Lower leg skin (tissue), 4 donors: ENCODE measurements around the gene MYO18B. TPM values are rescaled to one million over a fixed set of nuclear protein-coding genes. Genes with fewer than 3 reads are reported as not detected.

Experiments used
- DNase-seq, 2 donors: peaks; one replicate each; pipeline ENCODE4 v3.0.0-alpha.2; 2019; ENCODE audit warnings: low spot score in 2 of 2
- H3K4me3 ChIP-seq: fragments of 200-600 bp; sonication (generic); 2 replicates; pipeline ENCODE4 v1.5.1; 2017; ENCODE audit warnings: mild to moderate bottlenecking, low read depth; ENCODE audit not compliant: poor library complexity, severe bottlenecking
- CTCF ChIP-seq, 3 donors: fragments of 450-650 bp; IDR thresholded peaks; one replicate each; pipeline ENCODE4 v1.5.1; 2016; ENCODE audit warnings: antibody characterized with exemption in 3 of 3, mild to moderate bottlenecking in 3 of 3, moderate library complexity in 2 of 3
- POLR2A ChIP-seq, 2 donors: fragments of 450-650 bp; IDR thresholded peaks; one replicate each; pipeline ENCODE4 v1.6.1; 2016 to 2017; ENCODE audit warnings: antibody characterized with exemption in 2 of 2, mild to moderate bottlenecking in 1 of 2, moderate library complexity in 1 of 2
- WGBS, 2 donors: methylation state at CpG; one replicate each; pipeline ENCODE4 v1.1.5; 2018; 5-methylcytosine and 5-hydroxymethylcytosine counted together
- intact Hi-C: fragments of 100-400 bp; cut with DNase I; formaldehyde crosslinking; loops from one replicate; pipeline ENCODE4 v1.15.0; 2023; ENCODE audit warnings: low total_unique reads
- total RNA-seq, 4 donors: library from RNA; depleted of rRNA; stranded (reverse); fragments of >200 nt; gene quantifications; one replicate each; pipeline ENCODE4 v1.1.0, GENCODE V29; 2016

Gene MYO18B
- total RNA-seq, 4 donors from 2014 or later: 1.5 to 3.4 TPM; not detected in 2

- no peak for DNase-seq
- no peak overlapping the region for H3K4me3 ChIP-seq
- 52 to 56% methylated on average over 1 of the region's 1 CpG for WGBS, 2 donors
- TF ChIP-seq POLR2A (IDR thresholded peaks at IDR 0.05) (no peak), CTCF (IDR thresholded peaks at IDR 0.05) (no peak)
- intact Hi-C loops: no loop called here
These were observed 274.9 kb downstream of the MYO18B start for GRCh38 chr22:26016916-26017315.

GRCh38 chr22:26017932-26018331 lies 275.9 kb downstream of the MYO18B start:
- H3K4me3 ChIP-seq: no peak overlapping the region
- DNase-seq: no peak
- TF ChIP-seq CTCF (IDR thresholded peaks at IDR 0.05) (no peak), POLR2A (IDR thresholded peaks at IDR 0.05) (no peak)
- 53 to 69% methylated on average over 5 of the region's 5 CpGs for WGBS, 2 donors
- intact Hi-C loops: no loop called here

- no peak overlapping the region for H3K4me3 ChIP-seq
- WGBS, 2 donors: 56 to 62% methylated on average over 5 of the region's 5 CpGs
- DNase-seq: no peak
- TF ChIP-seq POLR2A (IDR thresholded peaks at IDR 0.05): no peak
- TF ChIP-seq CTCF (IDR thresholded peaks at IDR 0.05): no peak
- intact Hi-C loops: no loop called here
These were observed 277.6 kb downstream of the MYO18B start for GRCh38 chr22:26019596-26019995.

DNA sequence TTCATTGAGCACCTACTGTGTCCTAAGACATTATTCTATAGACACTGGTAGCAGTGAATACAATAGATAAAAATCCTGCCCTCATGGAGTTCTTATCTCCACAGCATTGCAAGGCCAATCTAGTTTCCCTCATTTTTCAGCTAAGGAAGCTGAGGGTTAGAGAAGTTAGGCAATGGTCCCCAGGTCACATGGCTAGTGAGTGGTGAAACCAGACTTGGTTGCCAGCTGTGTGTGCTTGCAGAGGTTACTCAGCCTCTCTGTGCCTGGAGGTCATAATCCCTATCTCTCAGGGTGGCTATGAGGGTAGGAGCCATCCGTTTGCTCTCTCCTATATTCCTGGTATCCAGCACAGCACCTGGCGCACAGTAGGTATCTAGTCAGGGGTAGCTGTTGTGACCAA lies 279.5 kb downstream of the MYO18B start:
- no peak for DNase-seq
- 96% methylated on average over 2 of the region's 2 CpGs for WGBS, 2 donors
- H3K4me3 ChIP-seq: no peak overlapping the region
- intact Hi-C loops: no loop called here
- no peak for TF ChIP-seq POLR2A (IDR thresholded peaks at IDR 0.05)
- TF ChIP-seq CTCF (IDR thresholded peaks at IDR 0.05): no peak

- WGBS, 2 donors: 67 to 73% methylated on average over 9 of the region's 9 CpGs
- TF ChIP-seq POLR2A (IDR thresholded peaks at IDR 0.05) (no peak), CTCF (IDR thresholded peaks at IDR 0.05) (no peak)
- no peak overlapping the region for H3K4me3 ChIP-seq
- intact Hi-C loops: no loop called here
- DNase-seq: no peak
These were observed 281.3 kb downstream of the MYO18B start for GRCh38 chr22:26023104-26023775.

GRCh38 chr22:26025626-26026025 lies 283.6 kb downstream of the MYO18B start:
- no peak for TF ChIP-seq CTCF (IDR thresholded peaks at IDR 0.05)
- TF ChIP-seq POLR2A (IDR thresholded peaks at IDR 0.05): no peak
- H3K4me3 ChIP-seq: no peak overlapping the region
- WGBS, 2 donors: 69 to 75% methylated on average over 6 of the region's 6 CpGs
- intact Hi-C loops: no loop called here
- no peak for DNase-seq
